Adrenal gland (tissue), 12 donors: ENCODE data around the gene ROBO2. TPM values are rescaled to one million over a fixed set of nuclear protein-coding genes. Genes with fewer than 3 reads are reported as not detected.

Source experiments
- DNase-seq, 7 donors: peaks; one replicate each; pipeline ENCODE4 v3.0.0-alpha.2; 2019 to 2020
- H3K27ac ChIP-seq, 5 donors: fragments of 200-600 bp; sonication (generic) in 4 of 5; 1 replicate in 3 of 5; 2 replicates in 2 of 5; pipeline versions ENCODE4 v1.5.1 to v1.8.0; 2016 to 2020; ENCODE audit warnings: mild to moderate bottlenecking in 1 of 5
- H3K27me3 ChIP-seq: fragments of 200-600 bp; 2 replicates; pipeline ENCODE4 v1.8.0; 2021
- H3K36me3 ChIP-seq, 2 donors: fragments of 200-600 bp; replicated peaks in 1 of 2; 1 replicate in 1 of 2; 2 replicates in 1 of 2; pipeline versions ENCODE4 v1.5.1 to v1.8.0; 2018 to 2022
- H3K4me1 ChIP-seq, 2 donors: fragments of 200-600 bp; replicated peaks in 1 of 2; 1 replicate in 1 of 2; 2 replicates in 1 of 2; pipeline versions ENCODE4 v1.5.1 to v1.8.0; 2018 to 2021
- H3K4me3 ChIP-seq, 4 donors: fragments of 200-600 bp; sonication (generic) in 3 of 4; one replicate each; pipeline ENCODE4 v1.5.1; 2016 to 2018
- H3K9me3 ChIP-seq, 3 donors: fragments of 200-600 bp; sonication (generic) in 1 of 3; replicated peaks in 1 of 3; 1 replicate in 2 of 3; 2 replicates in 1 of 3; pipeline versions ENCODE4 v1.5.1 to v1.8.0; 2016 to 2021
- CTCF ChIP-seq, 6 experiments: fragments of 450-650 bp in 4 of 6; fragments of 200-600 bp in 2 of 6; sonication (generic) in 1 of 6; IDR thresholded peaks; 1 replicate in 5 of 6; 2 replicates in 1 of 6; pipeline versions ENCODE4 v1.5.1 to v1.8.0; 2016 to 2021; ENCODE audit warnings: antibody characterized with exemption in 6 of 6, mild to moderate bottlenecking in 2 of 6, moderate library complexity in 1 of 6
- POLR2A ChIP-seq, 2 donors: fragments of 450-650 bp; IDR thresholded peaks; one replicate each; pipeline ENCODE4 v1.6.1; 2017; ENCODE audit warnings: antibody characterized with exemption in 2 of 2, mild to moderate bottlenecking in 2 of 2, moderate library complexity in 1 of 2
- WGBS, 4 donors: extraction: QIAGEN DNeasy Blood & Tissue Kit in 2 of 4; methylation state at CpG; one replicate each; pipeline versions ENCODE4 v1.1.5 to v1.1.7; 2013 to 2017; 5-methylcytosine and 5-hydroxymethylcytosine counted together
- intact Hi-C, 2 donors: fragments of 100-400 bp; cut with DNase I; formaldehyde crosslinking; loops; one replicate each; pipeline versions ENCODE4 v1.14.1 to v1.15.0; 2022 to 2023
- polyA plus RNA-seq, 3 donors: library from polyadenylated mRNA; stranded (reverse); fragments of 200-250 nt in 2 of 3; fragments of 350-450 nt in 1 of 3; fragmentation: Illumina TruSeq in 1 of 3; extraction: RNeasy Lipid Tissue Mini Kit (QIAGEN cat#74804) in 1 of 3; gene quantifications; one replicate each; pipeline ENCODE4 v1.2.3, GENCODE V29; 2013 to 2014
- total RNA-seq, 9 donors: library from RNA; depleted of rRNA in 4 of 9; stranded (reverse); fragments of >200 nt in 4 of 9; fragments of 120-200 nt in 1 of 9; fragmentation: NEBNext Ultra II Directional in 1 of 9; extraction: Animal tissue kit (Norgen Biotek cat#: 25700) in 1 of 9; gene quantifications; one replicate each; pipeline versions ENCODE4 v1.1.0 to v1.2.4, GENCODE V29; 2013 to 2023
- donor health status: healthy with polysubstance abuse.
- donor health status: Bipolar disorder and iron deficiency.
- donor health status: DM: yes; HTN: yes; CAD: no.
- donor health status: DM: no; HTN: no; CAD: no.
- donor health status: DM: no; HTN: no; CAD: no.
- donor health status: DM: yes; HTN: yes; CAD: no.

Gene ROBO2
- total and polyA plus RNA-seq, 12 donors: 0.30 to 9.9 (median 2.5) TPM; not detected in 1

GRCh38 chr3:77254967-77255831, 215.3 kb downstream of the ROBO2 start:
- Histone ChIP-seq H3K27me3 (no peaks in the 10 kb centered on the region), H3K27ac (no peak overlapping the region), H3K9me3 (no peaks in the 10 kb centered on the region), H3K4me3 (no peak overlapping the region), H3K4me1 (no peaks in the 10 kb centered on the region), H3K36me3 (no peaks in the 10 kb centered on the region)
- no peak for TF ChIP-seq POLR2A (IDR thresholded peaks at IDR 0.05)
- peak; percentile 62 to 72 (median 66) for TF ChIP-seq CTCF (IDR thresholded peaks at IDR 0.05)
- WGBS, 4 donors: 62 to 70% (median 64%) methylated on average over 3 of the region's 3 CpGs
- peak in 5 of 7 donors; percentile 30 to 60 (median 49) for DNase-seq
- intact Hi-C loops: loop anchor here (5.0 kb wide), 1 partner anchor 218 kb away; no protein-coding TSS in a partner anchor

- TF ChIP-seq POLR2A (IDR thresholded peaks at IDR 0.05): no peak
- TF ChIP-seq CTCF (IDR thresholded peaks at IDR 0.05): no peak
- intact Hi-C loops: loop anchor here (5.0 kb wide), 1 partner anchor 220 kb away; no protein-coding TSS in a partner anchor
- WGBS, 4 donors: 53 to 62% (median 59%) methylated on average over 9 of the region's 9 CpGs
- Histone ChIP-seq H3K9me3 (no peaks in the 10 kb centered on the region), H3K4me1 (no peaks in the 10 kb centered on the region), H3K27me3 (no peaks in the 10 kb centered on the region), H3K27ac (no peak overlapping the region), H3K36me3 (no peaks in the 10 kb centered on the region), H3K4me3 (no peak overlapping the region)
- no peak for DNase-seq
Observed at GRCh38 chr3:77256584-77257503, 216.9 kb downstream of the ROBO2 start.

GRCh38 chr3:77259694-77260093, 219.8 kb downstream of the ROBO2 start:
- WGBS, 4 donors: 70 to 80% (median 71%) methylated on average over 6 of the region's 6 CpGs

More at GRCh38 chr3:77259694-77260093, 219.8 kb downstream of the ROBO2 start:
- Histone ChIP-seq H3K27me3 (no peaks in the 10 kb centered on the region), H3K4me3 (no peak overlapping the region), H3K27ac (no peak overlapping the region), H3K4me1 (no peaks in the 10 kb centered on the region), H3K36me3 (no peaks in the 10 kb centered on the region), H3K9me3 (no peaks in the 10 kb centered on the region)
- intact Hi-C loops: loop anchor here (5.0 kb wide), 1 partner anchor 222 kb away; no protein-coding TSS in a partner anchor
- DNase-seq: no peak
- no peak for TF ChIP-seq POLR2A (IDR thresholded peaks at IDR 0.05)
- TF ChIP-seq CTCF (IDR thresholded peaks at IDR 0.05): no peak
